Activated naive CD4-positive, alpha-beta T cell (primary cell): ENCODE data around the gene ARF4.
A peak's percentile ranks its signal among the peaks of the same experiment; 100 is the strongest.
"Not testable (repeated sequence)": the region's sequence is repeated elsewhere in the genome, so short reads cannot be mapped to it uniquely, and the experiment has no call there.

ENCODE experiments used
- DNase-seq, 4 experiments: peaks; one replicate each; lab custom pipeline; 2025; lab: John Stamatoyannopoulos, UW

Gene ARF4

DNA sequence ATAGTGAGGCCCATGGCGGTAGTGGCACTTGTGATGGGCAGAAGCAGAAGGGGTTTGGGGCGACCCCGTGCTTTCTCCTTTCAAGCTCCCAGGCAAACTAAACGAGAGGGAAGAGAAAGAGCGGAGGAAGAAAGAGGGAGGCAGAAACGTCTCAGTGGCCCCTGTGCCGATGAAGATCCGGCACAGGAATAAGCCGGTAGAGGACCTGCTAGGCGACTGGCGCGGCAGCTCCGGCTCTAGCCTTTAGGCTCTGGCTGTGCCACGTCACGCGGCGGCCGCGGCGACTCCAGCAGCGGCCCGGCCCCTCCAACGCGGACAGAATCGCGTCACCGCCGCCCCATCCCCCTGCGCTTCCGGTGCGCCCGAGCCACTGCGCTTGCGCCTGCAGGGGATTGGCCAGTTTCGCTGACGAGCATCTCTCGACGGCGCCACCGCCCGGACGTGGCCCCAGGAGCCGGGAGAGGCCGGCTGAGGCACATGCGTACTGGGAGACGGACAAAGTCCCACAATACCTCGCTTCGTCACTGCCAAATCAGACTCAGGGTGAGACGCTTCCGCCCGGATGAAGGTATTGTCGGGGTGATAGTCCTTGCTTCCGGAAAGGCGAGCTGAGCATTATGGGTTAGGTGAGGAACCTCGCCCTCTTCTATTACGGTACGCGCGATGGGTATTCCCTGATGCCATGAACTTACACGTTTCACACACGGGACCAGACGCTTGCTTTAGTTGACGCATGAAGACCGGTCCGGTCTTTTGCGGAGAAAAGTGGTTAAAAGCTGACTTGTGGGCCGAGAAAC lies at the start of gene ARF4:
TSS of gene ARF4 (minus strand) at position 218 of the 797 bp plus-strand sequence. CDS start at position 14, 204 bp downstream.
- peak; percentile 95 to 99 (median 98) for DNase-seq

GRCh38 chr3:57646723-57647122 lies 49.6 kb upstream of the ARF4 start:
- no peak for DNase-seq

DNA sequence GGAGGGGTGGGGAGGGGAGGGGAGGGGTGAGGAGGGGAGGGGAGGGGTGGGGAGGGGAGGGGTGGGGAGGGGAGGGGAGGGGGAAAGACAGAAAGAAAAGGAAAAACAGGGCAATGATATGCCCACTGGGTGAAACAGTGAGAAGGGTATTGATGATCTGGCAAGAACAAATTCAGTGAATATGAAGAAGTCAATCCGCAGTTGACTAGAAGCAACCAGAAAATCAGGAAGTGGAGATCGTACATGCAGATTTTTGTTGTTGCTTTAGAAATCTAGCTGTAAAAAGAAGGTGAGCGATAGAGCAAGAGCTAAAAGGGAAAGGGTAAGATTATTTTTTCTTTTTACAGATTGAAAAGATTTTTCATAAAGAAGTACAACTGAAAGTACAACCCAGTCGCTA lies 47.6 kb upstream of the ARF4 start:
- DNase-seq, result no peak

- DNase-seq, result no peak
Measured at GRCh38 chr3:57637391-57637790, 40.2 kb upstream of the ARF4 start.

- not testable (repeated sequence) for DNase-seq
Measured at GRCh38 chr3:57634259-57634658, 37.1 kb upstream of the ARF4 start.

DNA sequence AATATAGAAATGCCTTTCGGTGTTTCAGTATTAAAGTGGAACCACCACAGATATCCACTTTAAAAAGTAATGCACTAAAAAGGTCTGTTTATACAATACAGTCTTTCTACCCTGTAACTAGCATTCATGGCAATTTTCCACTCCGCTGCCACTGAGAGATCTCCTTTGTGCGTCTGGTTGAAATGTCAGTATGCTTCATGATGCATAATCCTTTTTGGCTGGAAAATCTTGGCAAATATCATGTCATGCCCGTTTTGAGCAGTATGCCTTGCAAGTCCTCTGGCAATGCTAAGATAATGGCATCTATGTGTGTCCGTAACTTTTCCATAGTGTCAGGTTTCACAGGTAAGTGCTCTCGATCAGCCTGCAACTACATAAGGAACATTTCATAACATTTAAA lies 30.8 kb upstream of the ARF4 start:
- DNase-seq, result no peak

DNA sequence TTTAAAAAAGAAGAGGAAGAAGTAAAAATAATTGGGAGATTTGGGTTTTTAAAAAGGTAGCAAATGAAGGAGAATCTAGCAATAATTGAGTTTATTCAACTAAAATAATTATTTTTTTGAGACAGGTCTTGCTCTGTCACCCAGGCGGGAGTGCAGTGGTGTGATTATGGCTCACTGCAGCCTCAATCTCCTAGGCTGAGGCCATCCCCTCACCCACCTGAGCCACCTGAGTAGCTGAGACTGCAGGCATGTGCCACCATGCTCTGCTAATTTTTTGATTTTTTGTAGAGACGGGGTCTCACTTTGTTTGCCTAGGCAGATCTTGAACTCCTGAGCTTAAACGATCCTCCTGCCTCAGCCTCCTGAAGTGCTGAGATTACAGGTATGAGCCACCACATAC lies 27.7 kb upstream of the ARF4 start:
- no peak for DNase-seq

GRCh38 chr3:57622362-57622761 lies 25.2 kb upstream of the ARF4 start:
- DNase-seq, result no peak

- no peak for DNase-seq
Measured at GRCh38 chr3:57617739-57618138, 20.6 kb upstream of the ARF4 start.

DNA sequence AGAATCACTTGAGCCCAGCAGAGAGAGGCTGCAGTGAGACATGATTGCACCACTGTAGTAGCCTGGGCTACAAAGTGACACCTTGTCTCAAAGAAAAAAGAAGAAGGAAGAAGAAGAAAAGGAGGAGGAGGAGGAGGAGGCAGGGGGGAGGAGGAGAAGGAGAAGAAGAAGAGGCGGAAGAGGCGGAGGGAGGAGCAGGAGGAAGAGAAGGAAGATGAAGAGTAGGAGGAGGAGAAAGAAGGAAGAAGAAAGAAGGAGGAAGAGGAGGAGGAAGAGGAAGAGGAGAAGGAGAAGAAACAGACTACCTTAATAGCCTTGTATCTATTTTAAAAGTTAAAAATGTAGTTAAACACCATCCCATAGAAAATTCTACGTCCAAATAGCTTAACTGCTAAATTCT lies 19.1 kb upstream of the ARF4 start:
- DNase-seq, result no peak

DNA sequence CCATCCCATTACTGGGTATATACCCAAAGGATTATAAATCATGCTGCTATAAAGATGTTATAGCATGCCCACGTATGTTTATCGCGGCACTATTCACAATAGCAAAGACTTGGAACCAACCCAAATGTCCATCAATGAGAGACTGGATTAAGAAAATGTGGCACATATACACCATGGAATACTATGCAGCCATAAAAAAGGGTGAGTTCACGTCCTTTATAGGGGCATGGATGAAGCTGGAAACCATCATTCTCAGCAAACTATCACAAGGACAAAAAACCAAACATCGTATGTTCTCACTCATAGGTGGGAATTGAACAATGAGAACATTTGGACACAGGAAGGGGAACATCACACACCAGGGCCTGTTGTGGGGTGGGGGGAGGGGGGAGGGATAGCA lies 14.7 kb upstream of the ARF4 start:
- not testable (repeated sequence) for DNase-seq

- no peak for DNase-seq
Measured at GRCh38 chr3:57605683-57606082, 8.5 kb upstream of the ARF4 start.

DNA sequence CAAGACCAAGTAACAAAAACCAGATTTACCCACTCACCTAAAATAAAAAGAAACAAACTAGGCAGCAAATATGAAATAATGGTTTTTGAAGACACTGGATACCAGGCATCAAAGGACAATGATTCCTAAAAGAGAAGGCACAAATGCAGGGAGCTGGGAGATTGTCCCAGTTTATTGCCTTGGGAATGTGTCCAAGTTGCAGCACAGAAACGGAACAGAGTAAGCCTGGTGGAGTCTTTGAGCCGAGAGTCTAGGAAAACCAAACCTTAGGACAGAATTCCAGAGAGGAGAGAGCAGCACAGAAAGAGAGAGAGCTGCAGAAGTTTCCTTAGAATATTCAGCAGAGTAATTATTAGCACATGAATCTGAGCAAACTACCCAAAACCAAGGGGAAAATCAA lies 7.8 kb upstream of the ARF4 start:
- DNase-seq, result no peak

DNA sequence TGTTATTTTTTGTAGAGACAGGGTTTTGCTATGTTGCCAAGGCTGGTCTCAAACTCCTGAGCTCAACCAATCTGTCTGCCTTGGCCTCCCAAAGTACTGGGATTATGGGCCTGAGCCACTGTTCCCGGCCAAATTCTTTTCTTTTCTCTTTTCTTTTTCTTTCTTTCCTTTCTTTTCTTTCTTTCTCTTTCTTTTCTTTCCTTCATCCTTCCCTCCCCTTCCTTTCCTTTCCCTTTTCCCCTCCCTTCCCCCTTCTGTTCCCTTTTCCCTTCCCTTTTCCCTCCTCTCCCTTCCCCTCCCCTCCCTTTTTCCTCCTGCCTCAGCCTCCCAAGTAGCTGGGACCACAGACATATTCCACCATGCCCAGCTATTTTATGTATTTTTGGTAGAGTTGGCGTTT lies 3.1 kb upstream of the ARF4 start:
- DNase-seq, result no peak

DNA sequence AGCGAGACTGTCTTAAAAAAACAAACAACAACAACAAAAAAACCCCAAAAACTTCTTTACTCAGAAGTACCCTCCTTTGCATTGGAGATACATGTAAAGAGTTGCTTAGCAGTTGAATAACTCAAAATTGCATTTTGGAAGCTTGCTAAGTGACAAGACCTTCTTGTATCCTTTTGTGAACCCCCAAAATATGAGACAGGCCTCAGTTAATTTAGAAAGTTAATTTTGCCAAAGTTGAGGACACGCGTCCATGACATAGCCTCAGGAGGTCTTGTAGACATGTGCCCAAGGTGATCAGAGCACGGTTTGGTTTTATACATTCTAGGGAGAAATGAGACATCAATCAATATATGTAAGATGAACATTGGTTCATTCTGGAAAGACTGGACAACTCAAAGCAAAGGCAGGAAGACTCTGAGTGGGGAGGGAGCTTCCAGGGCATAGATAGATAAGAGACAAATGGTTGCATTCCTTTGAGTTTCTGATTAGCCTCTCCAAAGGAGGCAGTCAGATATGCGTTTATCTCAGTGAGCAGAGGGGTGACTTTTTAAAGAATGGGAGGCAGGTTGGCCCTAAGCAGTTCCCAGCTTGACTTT lies 1.7 kb upstream of the ARF4 start:
- no peak for DNase-seq

GRCh38 chr3:57596495-57597126 lies 533 bp downstream of the ARF4 start:
- DNase-seq, result peak in 2 of 4 experiments; percentile 32 to 40

- DNase-seq, result no peak
Measured at GRCh38 chr3:57594576-57594975, 2.6 kb downstream of the ARF4 start.

DNA sequence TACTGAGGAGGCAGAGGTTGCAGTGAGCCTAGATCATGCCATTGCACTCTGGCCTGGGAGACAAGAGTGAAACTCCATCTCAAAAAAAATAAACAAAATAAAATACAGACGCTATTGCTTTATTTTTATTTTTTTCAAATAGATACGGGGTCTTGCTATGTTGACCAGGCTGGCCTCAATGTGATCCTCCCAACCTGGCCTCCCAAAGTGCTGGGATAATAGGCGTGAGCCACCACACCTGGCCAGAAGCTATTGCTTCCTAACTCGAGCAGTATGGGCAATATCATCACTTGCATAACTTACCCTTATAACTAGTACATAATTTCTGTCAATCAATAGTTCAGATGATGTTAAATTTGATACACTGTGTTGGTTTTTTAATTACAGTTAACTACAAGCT lies 3.0 kb downstream of the ARF4 start:
- no peak for DNase-seq

GRCh38 chr3:57592306-57592705 lies 4.8 kb downstream of the ARF4 start:
- no peak for DNase-seq

DNA sequence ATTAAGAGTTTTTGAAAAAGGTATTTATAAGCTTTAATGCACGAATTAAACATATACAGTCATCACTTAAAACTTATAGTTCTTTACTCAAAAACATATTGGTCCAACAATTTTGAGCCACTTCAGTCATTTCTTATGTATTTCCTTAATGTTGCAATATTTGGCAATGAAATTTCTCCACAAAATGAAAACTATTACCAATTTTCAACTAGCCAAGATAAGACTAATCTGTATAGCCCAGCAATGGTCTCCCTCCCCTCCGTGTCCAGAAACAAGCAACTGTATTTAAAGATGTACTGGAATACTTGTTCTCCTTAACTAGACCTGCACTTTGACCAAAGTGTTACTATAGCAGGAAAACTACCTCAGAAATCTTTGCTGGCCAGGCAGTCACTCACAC lies 9.2 kb downstream of the ARF4 start:
- no peak for DNase-seq

DNA sequence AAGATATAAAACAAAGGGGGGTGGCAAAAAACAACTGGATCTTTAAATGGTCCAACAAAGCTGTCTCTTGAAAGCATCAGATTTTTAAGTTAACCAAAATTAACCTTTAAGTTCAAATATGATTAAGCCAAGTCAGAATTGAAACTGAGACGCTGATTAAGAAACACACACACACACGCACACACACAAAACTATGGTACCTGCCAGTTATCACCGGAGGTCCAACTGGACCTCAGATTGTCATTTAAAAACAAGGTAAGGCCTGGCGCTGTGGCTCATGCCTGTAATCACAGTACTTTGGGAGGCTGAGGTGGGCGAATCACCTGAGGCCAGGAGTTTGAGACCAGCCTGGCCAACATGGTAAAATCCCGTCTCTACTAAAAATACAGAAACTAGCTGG lies 10.4 kb downstream of the ARF4 start:
- no peak for DNase-seq

- DNase-seq, result no peak
Measured at GRCh38 chr3:57583544-57583943, 13.6 kb downstream of the ARF4 start.

GRCh38 chr3:57582474-57583168 lies 14.5 kb downstream of the ARF4 start:
- no peak for DNase-seq
